ENCODE data around the gene ESAM.
A peak's percentile ranks its signal among the peaks of the same experiment; 100 is the strongest.

The ESAM gene

GRCh38 chr11:124732230-124732629 is 29.9 kb downstream of the ESAM start:
- DNase-seq (ENCODE audit: low spot score), result no peak

DNA sequence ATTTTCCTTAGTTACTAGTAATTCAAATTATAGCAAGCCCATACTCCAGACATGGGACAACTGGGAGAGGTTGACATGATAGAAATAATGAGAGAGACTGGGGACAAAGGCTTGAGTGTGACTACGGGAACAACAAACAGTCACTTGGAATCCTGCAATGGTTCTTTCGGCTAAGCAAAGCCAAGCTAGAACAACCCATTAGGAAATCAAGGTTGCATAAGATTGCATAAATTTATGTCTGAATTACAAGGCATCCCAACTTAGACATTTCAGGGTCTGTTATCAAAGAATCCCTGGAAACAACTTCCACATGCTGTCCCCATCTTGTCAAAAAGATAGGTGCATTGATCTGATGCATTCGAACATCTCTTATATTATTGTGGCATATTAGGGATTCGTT is 32.5 kb downstream of the ESAM start:
- DNase-seq (ENCODE audit: low spot score), result no peak

DNA sequence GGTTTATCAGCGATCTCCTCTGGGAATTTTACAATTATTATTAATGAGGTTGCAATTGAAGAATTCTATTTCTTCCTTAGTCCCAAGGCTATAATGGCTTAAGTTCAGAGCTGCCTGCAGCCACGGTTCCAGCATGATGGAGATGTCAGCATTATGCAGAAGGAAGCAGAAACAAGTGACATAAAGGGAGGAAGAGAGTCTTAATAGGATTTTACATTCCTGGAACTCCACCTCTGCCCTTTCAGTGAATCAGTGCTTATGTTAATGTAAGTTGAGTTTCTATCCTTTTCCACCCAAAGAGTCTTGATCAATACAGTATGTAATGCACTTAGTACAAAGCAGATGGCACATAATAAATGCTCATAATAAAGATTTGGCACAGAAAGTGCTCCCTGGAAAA is 34.0 kb downstream of the ESAM start:
- no peak for DNase-seq (ENCODE audit: low spot score)

- DNase-seq (ENCODE audit: low spot score), result no peak
These were observed 34.6 kb downstream of the ESAM start for GRCh38 chr11:124727474-124727873.

- no peak for DNase-seq (ENCODE audit: low spot score)
These were observed 36.4 kb downstream of the ESAM start for GRCh38 chr11:124725719-124726105.

DNA sequence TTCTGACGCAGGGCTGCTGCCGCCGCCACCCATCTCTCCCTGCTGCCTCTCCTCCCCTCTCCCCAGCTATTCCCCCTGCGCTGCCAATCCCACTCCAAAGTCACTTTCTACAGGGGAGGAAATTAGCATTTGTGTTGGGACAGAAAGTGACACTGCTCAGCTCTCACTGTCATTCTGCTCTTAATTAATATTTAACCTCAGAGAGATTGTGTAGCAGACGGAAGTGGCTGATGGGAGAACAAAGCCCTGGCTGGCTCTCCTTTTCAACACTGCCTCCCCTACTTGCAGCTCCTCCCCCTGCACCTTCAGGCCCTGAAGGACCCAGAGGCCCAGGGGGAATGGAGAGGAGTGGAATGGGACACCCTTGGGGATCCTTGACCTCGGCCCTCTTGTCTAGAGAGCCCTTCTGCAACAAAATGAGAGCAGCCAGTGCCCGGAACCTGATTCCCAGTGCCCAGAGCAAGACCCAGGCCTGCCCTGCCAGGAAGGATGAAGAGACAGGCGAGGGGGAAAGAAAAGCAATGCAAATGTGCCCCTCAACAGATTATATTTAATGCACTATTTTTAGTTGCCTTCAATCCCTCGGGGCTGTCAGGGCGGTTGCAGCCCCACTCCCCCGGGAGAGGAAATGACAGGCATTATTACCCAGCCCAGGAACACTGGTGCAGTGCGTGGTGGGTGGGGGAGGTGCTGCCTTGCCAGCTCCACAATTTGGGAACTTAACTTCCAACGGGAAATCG is 36.9 kb downstream of the ESAM start:
- DNase-seq (ENCODE audit: low spot score), result peak; percentile 52

DNA sequence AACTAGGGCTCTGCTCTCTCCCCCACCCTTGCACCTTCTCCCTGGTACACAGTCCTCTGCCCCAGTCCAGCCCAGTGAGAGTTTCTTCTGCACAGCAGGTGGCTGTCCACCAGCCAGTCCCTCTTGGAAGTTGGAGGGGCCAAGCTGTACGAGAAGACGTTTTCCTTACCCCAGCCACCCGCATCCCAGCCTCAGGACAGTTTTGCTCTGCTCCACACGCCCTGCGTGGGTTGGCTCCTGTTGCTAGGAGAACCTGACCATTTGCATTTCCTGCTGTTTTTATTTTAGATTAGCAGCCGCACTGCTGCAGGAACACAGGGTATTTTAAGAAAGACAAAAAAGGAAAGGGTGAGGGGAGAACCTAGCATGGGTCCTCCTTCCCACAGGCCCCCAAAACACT is 39.9 kb downstream of the ESAM start:
- DNase-seq (ENCODE audit: low spot score), result no peak

- DNase-seq (ENCODE audit: low spot score), result no peak
These were observed 42.6 kb downstream of the ESAM start for GRCh38 chr11:124719534-124719933.

GRCh38 chr11:124718801-124719200 is 43.3 kb downstream of the ESAM start:
- DNase-seq (ENCODE audit: low spot score), result no peak

DNA sequence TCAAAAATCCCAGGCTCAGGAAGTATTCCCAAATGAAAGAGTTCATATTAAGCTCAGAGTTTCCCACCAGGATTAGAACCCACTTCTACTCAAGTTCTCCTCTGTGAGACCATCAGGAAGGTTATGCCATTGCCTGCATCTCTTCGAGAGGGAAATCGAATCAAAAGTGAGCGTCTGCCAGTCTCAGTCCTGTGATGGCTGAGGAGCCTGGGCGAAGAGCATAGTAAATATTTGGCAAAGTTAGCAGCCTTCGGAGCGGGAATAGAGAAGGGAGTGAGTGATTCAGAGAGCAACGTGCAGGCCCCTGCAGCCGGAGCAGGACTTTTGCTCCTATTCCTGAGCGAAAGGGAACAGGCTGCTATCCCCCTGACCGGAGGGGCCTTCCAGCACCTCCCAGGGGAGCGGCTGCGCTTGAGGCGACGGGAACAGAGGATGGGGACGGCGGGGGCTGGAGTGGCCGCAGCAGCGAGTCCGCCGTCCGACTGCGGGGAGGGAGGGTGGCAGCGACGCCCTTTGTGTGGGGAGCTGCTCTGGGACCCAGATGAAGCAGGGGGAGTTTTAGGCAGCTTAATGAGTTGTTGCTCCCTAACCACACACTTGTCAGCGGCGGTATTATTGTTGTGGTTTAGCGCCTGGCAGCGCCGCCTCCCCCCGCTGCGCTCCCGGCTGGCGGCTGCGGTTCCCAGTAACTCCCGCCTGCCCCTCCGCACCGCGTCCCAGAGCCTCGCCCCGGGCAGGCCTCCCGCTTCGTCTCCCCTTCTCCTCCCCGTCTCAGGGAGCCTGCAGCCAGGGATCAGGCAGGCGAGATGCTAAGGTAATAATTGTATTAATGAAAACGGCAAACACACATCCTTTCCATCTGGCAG is 44.1 kb downstream of the ESAM start:
- DNase-seq (ENCODE audit: low spot score), result peak; percentile 60

- no peak for DNase-seq (ENCODE audit: low spot score)
These were observed 44.7 kb downstream of the ESAM start for GRCh38 chr11:124717421-124717785.

DNA sequence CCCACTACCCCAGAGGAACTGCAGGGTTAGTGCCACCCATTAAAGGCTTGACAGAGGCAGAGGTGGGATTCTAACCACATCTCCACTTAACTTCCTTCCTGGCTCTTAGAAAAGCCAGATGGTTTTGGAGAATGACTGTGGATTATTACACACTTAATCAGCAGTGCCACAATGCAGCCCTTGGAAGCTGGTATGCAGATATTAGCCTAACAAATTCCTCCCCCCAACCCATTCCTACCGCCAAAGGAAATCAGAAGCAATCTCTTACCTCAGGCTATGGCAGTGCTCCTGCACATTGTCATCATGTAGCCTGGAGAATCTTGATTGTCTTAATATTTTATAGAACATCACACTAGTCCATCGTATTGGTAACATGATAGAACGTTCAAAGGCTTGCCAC is 45.5 kb downstream of the ESAM start:
- no peak for DNase-seq (ENCODE audit: low spot score)

DNA sequence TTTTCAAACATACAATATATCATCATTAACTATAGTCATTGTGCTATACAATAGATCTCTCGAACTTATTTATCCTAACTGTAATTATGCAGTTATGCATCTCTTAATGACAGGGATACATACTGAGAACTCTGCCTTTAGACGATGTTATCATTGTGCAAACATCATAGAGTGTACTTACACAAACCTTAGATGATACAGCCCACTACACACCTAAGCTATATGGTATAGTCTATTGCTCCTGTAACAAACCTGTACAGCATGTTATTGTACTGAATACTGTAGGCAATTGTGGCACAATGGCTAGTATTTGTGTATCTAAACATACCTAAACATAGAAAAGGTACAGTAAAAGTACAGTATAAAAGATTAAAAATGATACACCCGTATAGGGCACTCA is 49.7 kb downstream of the ESAM start:
- DNase-seq (ENCODE audit: low spot score), result no peak

DNA sequence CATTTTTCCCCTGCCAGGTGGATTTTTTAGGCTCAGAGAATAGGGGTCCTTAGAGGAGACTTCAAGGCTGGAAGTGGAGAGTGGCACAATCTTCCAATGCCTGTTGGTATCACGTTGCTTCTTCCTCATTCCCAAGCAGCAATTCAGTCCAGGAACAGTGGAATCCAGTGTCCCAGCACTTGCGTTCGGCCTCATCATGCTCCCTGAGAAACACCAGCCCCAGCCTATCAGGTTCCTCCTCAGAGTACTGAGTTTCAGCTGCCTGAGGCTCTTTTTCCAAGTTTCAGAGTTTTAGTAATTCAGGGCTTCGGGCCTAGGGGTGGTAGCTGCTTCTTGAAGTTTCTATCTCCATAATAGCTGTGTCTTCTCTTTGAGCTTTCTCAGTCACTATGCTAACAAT is 54.3 kb downstream of the ESAM start:
- no peak for DNase-seq (ENCODE audit: low spot score)
